ENCODE results near the gene PTPN22. TPM values are rescaled to one million over a fixed set of nuclear protein-coding genes. Genes with fewer than 3 reads are reported as not detected.
A peak's percentile ranks its signal among the peaks of the same experiment; 100 is the strongest.

PTPN22 gene
- total RNA-seq (1 to 10 TPM in 4 of 6 donors, under 1 TPM in 2; 0.75 to 2.3 (median 1.2) TPM), polyA plus RNA-seq (1 to 10 TPM in 1 of 2 donors, under 1 TPM in 1; 0.57 to 1.2 TPM)

DNA sequence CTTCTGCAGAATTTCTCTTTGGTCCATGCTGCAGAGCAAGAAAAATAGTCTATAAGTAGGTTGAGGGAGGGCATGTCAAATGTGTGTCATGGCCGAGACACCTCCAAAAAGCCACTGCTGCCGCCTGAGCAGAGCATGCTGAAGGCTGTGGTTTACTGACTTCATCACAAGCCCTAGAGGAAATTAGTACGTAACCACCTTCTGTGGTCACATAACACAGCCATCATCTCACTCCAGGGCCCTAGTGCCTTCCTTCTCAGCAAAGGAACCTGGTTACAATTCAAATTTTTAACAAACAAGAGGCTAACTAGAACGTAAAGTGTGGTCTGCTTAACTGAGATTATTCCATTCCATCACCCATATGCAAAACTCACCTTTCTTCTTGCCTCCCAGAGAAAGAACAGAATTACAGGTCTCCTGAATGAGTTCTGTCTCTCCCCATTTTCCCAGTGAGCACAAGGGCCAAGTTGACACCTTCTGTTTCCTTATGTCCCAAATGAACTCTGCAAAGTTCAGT, at the start of gene PTPN22:
TSS of gene PTPN22 (minus strand) at position 116 of the 517 bp plus-strand sequence.
- Histone ChIP-seq H3K4me3 (peak within 1 kb of the TSS in 1 of 4 donors; percentile 3), H3K36me3 (no peaks in the 10 kb centered on the region), H3K9me3 (no peaks in the 10 kb centered on the region), H3K27ac (peak within 1 kb of the TSS in 2 of 4 donors; percentile 19 to 35), H3K4me1 (peaks cover 0 to 38% (median 11%) of the 10 kb centered on the region in 3 donors), H3K27me3 (no peaks in the 10 kb centered on the region)
- peak in 1 of 6 donors; percentile 32 for DNase-seq
- ATAC-seq, result peak in 2 of 4 donors; percentile 63 to 70
- 89 to 94% methylated on average over 4 of the region's 4 CpGs for WGBS, 2 donors
- intact Hi-C loops (cut with DNase I), result no loop called here
- TF ChIP-seq, protein P1, sequence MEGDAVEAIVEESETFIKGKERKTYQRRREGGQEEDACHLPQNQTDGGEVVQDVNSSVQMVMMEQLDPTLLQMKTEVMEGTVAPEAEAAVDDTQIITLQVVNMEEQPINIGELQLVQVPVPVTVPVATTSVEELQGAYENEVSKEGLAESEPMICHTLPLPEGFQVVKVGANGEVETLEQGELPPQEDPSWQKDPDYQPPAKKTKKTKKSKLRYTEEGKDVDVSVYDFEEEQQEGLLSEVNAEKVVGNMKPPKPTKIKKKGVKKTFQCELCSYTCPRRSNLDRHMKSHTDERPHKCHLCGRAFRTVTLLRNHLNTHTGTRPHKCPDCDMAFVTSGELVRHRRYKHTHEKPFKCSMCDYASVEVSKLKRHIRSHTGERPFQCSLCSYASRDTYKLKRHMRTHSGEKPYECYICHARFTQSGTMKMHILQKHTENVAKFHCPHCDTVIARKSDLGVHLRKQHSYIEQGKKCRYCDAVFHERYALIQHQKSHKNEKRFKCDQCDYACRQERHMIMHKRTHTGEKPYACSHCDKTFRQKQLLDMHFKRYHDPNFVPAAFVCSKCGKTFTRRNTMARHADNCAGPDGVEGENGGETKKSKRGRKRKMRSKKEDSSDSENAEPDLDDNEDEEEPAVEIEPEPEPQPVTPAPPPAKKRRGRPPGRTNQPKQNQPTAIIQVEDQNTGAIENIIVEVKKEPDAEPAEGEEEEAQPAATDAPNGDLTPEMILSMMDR (IDR thresholded peaks at IDR 0.05), result no peak
- FAIRE-seq, result no peak

DNA sequence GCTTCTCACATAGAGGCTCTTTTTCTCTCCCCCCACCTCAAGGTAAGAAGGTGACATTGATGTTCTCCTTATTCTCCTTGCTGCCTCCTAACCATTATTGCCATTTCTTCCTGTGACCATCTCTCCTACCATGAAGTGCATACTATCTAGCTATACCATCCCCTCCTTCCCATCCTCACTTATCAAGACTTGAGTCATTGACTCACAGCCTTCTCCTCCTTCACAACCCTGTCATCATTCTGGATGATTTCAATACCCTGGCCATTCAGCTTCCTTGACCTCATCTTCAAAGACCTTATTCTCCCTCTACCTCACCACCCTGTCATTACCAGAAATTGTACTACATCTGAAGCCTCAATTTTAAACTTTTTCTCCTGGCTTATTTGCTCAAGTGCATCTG, 46.7 kb upstream of the PTPN22 start:
- no peak for DNase-seq
- no peak overlapping the region for H3K4me3 ChIP-seq
- H3K9me3 ChIP-seq, result no peaks in the 10 kb centered on the region
- no peaks in the 10 kb centered on the region for H3K4me1 ChIP-seq
- no peaks in the 10 kb centered on the region for H3K27me3 ChIP-seq
- ATAC-seq, result no peak
- no peak overlapping the region for H3K27ac ChIP-seq
- no peaks in the 10 kb centered on the region for H3K36me3 ChIP-seq
- no peak for FAIRE-seq
- intact Hi-C loops (cut with DNase I), result no loop called here
- TF ChIP-seq, protein P1 (IDR thresholded peaks at IDR 0.05), result no peak

DNA sequence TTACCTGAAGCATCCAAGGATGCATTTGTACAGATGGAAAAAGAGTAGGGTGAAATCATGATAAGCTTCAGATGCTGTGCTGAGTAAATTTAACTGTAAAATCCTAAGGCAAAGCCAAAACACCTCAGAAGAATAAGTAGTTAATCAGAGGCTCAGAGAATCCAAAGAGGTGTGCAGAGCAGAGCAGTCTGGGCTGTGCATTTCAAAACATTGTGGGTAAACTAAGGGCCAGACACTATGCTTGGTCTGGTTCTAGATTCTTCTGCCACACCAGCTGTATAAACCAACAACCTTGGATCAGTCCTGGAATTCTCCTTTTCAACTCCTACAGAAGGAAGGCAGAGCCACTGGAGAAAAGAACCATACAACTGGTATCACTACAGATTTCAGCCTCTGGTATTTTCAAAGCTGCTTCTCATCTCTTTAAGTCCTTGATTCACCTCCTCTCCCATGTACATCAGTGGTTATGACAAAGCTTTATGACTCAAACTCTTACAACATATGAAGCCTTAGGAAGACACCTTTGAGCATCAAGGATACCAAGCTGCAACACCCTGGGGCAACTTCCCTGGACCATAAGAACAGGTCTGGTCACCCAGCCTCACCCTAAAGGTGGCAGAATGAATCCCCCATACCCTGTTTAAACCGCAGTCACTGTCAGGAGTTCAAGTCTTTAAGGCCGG, 46.0 kb upstream of the PTPN22 start:
- no peak for FAIRE-seq
- TF ChIP-seq, protein P1 (IDR thresholded peaks at IDR 0.05), result no peak
- Histone ChIP-seq H3K9me3 (no peaks in the 10 kb centered on the region), H3K36me3 (no peaks in the 10 kb centered on the region), H3K4me1 (peaks cover 0 to 3% (median 0%) of the 10 kb centered on the region in 3 donors), H3K27me3 (no peaks in the 10 kb centered on the region), H3K4me3 (no peak overlapping the region), H3K27ac (no peak overlapping the region)
- DNase-seq, result no peak
- no peak for ATAC-seq
- WGBS, 2 donors, result 86 to 89% methylated on average over 2 of the region's 2 CpGs
- intact Hi-C loops (cut with DNase I), result no loop called here

DNA sequence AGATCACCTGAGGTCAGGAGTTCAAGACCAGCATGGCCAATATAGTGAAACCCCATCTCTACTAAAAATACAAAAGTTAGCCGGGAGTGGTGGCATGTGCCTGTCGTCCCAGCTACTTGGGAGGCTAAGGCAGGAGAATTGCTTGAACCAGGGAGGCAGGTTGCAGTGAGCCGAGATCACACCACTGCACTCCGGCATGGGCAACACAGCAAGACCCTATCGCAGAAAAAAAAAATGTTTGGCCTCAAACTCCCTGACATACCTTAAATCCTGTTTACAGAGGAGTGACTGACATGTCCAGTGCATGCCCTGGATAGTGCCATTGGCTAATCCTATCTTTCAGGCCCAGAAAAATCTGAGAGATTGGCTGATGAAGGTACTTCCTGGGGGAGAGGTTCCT, 45.5 kb upstream of the PTPN22 start:
- DNase-seq, result no peak
- Histone ChIP-seq H3K4me3 (no peak overlapping the region), H3K4me1 (peaks cover 0 to 3% (median 0%) of the 10 kb centered on the region in 3 donors), H3K36me3 (no peaks in the 10 kb centered on the region), H3K27me3 (no peaks in the 10 kb centered on the region), H3K27ac (no peak overlapping the region), H3K9me3 (no peaks in the 10 kb centered on the region)
- TF ChIP-seq, protein P1 (IDR thresholded peaks at IDR 0.05), result no peak
- 93 to 98% methylated on average over 5 of the region's 5 CpGs for WGBS, 2 donors
- no peak for FAIRE-seq
- intact Hi-C loops (cut with DNase I), result no loop called here
- no peak for ATAC-seq

Data from pancreas (tissue), 10 donors.